KOPT-K1 (cell line): Measurements from ENCODE around the gene PCDHA1.

Experiments
- H3K27ac ChIP-seq: fragments of 200-600 bp; sonication (generic); 2 replicates; pipeline ENCODE4 v1.5.1; 2016; ENCODE audit warnings: antibody characterized with exemption, mild to moderate bottlenecking, low read depth, low read length; ENCODE audit not compliant: poor library complexity, severe bottlenecking
- H3K36me3 ChIP-seq: fragments of 200-600 bp; sonication (generic); 2 replicates; pipeline ENCODE4 v1.5.1; 2017; ENCODE audit warnings: antibody characterized with exemption, mild to moderate bottlenecking, low read length, moderate library complexity; ENCODE audit not compliant: insufficient read depth
- H3K9me3 ChIP-seq: fragments of 200-600 bp; sonication (generic); 2 replicates; pipeline ENCODE4 v1.5.1; 2017; ENCODE audit warnings: antibody characterized with exemption, low read length, mild to moderate bottlenecking; ENCODE audit not compliant: insufficient read depth, poor library complexity, severe bottlenecking

PCDHA1 gene

DNA sequence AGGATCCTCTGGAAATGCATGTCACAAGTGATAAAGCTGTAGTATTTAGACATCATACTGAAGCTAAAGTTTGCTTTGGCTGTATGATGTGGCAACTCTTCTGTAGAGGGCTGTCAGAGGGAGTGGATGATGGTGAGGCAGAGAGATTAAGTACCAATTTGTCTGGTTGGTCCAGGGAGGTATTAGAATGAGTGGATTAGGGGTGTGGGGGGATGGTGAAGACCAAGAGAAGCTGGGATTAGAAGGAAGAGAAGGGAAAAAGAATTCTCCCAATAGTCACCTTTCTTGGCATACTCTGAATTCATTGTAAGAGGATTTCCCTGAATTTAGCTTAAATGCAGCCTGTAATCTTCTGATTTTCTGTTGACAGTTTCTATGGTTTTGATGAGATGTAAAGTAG, 183.9 kb downstream of the PCDHA1 start:
- Histone ChIP-seq H3K9me3 (no peaks in the 10 kb centered on the region), H3K27ac (no peak overlapping the region), H3K36me3 (no peaks in the 10 kb centered on the region)

- no peak overlapping the region for H3K27ac ChIP-seq
- no peaks in the 10 kb centered on the region for H3K9me3 ChIP-seq
Observed at GRCh38 chr5:140973550-140973949, 187.6 kb downstream of the PCDHA1 start.

GRCh38 chr5:140977003-140977402, 191.1 kb downstream of the PCDHA1 start:
- H3K36me3 ChIP-seq, result no peaks in the 10 kb centered on the region
- no peak overlapping the region for H3K27ac ChIP-seq
- H3K9me3 ChIP-seq, result no peaks in the 10 kb centered on the region

More at GRCh38 chr5:140973550-140973949, 187.6 kb downstream of the PCDHA1 start:
- no peaks in the 10 kb centered on the region for H3K36me3 ChIP-seq

DNA sequence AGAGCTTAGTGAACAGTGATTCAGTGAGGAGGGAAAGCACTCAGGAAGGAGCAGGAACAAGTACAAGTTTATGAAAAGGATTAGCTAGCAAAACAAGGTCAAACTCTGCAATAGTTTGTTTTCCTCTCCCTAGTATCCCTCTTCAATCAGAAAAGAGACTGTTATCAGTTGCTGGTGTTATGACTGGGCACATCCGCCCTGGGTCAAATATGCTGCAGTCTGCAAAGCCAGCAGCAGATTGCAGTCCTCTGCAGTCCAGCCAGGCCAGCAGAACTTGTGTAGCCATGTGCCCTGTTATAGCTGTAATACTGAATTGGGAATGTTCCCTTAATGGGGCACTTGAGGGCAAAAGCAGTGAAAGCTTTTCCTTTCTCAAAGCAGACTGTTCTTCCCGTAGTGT, 192.3 kb downstream of the PCDHA1 start:
- no peaks in the 10 kb centered on the region for H3K9me3 ChIP-seq
- H3K36me3 ChIP-seq, result no peaks in the 10 kb centered on the region
- no peak overlapping the region for H3K27ac ChIP-seq

GRCh38 chr5:140978983-140979382, 193.0 kb downstream of the PCDHA1 start:
- Histone ChIP-seq H3K9me3 (no peaks in the 10 kb centered on the region), H3K27ac (no peak overlapping the region), H3K36me3 (no peaks in the 10 kb centered on the region)

- Histone ChIP-seq H3K27ac (no peak overlapping the region), H3K9me3 (no peaks in the 10 kb centered on the region), H3K36me3 (no peaks in the 10 kb centered on the region)
Observed at GRCh38 chr5:140982083-140982716, 196.3 kb downstream of the PCDHA1 start.

DNA sequence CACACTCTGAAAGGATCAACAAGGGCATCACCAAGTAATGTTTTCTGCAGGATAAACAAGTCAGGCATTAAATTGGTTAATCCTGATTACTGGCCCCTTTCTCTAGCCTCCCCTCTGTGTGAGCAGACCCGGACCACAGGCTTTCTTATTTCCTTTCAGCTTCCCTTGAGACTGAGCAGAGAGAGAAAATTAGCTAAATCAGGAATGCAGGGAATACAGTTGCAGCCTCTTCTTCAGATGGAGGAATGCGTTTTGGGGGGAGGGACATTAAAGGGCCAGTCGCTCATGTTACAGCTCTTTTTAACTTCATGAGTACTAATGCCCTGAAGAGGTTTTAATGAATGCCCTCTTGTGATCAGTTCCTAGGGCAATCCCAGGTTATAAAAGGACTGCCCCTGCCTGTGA, 200.2 kb downstream of the PCDHA1 start:
- H3K27ac ChIP-seq, result no peak overlapping the region

DNA sequence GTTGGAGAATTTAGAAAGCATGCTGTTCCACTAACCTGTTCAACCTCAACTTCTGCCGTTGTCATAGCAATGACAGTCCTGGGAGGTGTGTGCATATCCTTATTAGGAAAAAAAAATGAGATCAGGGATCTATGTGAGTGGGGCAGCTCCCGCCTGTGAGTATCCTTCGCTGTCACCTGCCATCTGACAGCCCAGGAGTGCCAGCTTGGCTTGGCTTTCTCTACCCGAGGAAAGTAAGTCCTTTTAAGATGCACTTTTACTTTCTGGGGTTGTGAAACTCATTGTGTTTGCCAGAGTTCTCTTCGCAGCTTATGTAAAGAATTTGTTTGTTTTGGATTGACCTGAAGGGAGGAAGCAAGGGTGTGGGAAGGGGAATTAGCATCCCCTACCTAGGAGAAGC, 202.2 kb downstream of the PCDHA1 start:
- Histone ChIP-seq H3K9me3 (no peaks in the 10 kb centered on the region), H3K27ac (no peak overlapping the region), H3K36me3 (no peaks in the 10 kb centered on the region)

More for the DNA sequence above, 200.2 kb downstream of the PCDHA1 start:
- Histone ChIP-seq H3K9me3 (no peaks in the 10 kb centered on the region), H3K36me3 (no peaks in the 10 kb centered on the region)

DNA sequence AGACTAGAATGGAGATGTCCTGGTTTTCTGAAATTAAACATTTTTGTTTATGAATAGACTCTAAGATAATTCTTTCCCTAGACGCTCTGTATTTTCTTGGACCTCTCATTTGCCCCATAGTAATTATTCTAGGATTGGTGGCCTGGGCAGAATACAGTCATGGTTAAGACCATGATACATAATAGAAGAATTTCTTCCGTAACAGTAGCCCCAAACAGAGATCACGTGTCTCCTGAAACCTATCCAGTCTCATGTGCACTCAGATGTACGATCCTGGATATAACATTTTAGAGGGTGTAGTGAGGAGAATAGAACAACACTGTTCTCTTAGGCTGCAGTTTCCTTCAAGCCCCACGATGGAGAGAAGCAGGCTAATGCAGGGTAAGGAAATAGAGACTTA, 202.7 kb downstream of the PCDHA1 start:
- Histone ChIP-seq H3K27ac (no peak overlapping the region), H3K36me3 (no peaks in the 10 kb centered on the region), H3K9me3 (no peaks in the 10 kb centered on the region)

- Histone ChIP-seq H3K36me3 (no peaks in the 10 kb centered on the region), H3K27ac (no peak overlapping the region), H3K9me3 (no peaks in the 10 kb centered on the region)
Observed at GRCh38 chr5:140989254-140990020, 203.5 kb downstream of the PCDHA1 start.

DNA sequence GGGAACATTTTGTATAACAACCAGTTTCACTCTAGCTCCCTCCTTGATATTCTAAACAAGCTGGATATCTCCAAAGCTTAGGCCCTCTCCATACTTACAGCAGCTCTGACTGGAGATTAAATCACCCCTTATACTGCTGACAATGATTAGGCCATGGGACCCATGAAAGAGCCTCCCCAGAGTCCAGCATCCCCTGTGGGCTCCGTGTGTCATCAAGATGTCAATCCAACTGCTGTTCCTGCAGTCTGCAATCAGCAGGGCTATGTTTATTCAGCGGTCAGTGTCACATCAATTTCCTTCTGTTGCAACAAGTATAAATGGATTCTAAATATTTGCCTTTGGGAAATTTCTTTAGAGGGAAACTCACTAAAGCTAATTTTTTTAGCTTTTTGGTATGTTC, 206.9 kb downstream of the PCDHA1 start:
- Histone ChIP-seq H3K27ac (no peak overlapping the region), H3K36me3 (no peaks in the 10 kb centered on the region), H3K9me3 (no peaks in the 10 kb centered on the region)

GRCh38 chr5:140996060-140996459, 210.1 kb downstream of the PCDHA1 start:
- H3K9me3 ChIP-seq, result no peaks in the 10 kb centered on the region
- H3K27ac ChIP-seq, result no peak overlapping the region
- H3K36me3 ChIP-seq, result no peaks in the 10 kb centered on the region

- no peak overlapping the region for H3K27ac ChIP-seq
- H3K36me3 ChIP-seq, result no peaks in the 10 kb centered on the region
- no peaks in the 10 kb centered on the region for H3K9me3 ChIP-seq
Observed at GRCh38 chr5:140998921-140999410, 213.0 kb downstream of the PCDHA1 start.

GRCh38 chr5:141001446-141001843, 215.5 kb downstream of the PCDHA1 start:
- H3K27ac ChIP-seq, result no peak overlapping the region
- no peaks in the 10 kb centered on the region for H3K9me3 ChIP-seq
- H3K36me3 ChIP-seq, result no peaks in the 10 kb centered on the region

DNA sequence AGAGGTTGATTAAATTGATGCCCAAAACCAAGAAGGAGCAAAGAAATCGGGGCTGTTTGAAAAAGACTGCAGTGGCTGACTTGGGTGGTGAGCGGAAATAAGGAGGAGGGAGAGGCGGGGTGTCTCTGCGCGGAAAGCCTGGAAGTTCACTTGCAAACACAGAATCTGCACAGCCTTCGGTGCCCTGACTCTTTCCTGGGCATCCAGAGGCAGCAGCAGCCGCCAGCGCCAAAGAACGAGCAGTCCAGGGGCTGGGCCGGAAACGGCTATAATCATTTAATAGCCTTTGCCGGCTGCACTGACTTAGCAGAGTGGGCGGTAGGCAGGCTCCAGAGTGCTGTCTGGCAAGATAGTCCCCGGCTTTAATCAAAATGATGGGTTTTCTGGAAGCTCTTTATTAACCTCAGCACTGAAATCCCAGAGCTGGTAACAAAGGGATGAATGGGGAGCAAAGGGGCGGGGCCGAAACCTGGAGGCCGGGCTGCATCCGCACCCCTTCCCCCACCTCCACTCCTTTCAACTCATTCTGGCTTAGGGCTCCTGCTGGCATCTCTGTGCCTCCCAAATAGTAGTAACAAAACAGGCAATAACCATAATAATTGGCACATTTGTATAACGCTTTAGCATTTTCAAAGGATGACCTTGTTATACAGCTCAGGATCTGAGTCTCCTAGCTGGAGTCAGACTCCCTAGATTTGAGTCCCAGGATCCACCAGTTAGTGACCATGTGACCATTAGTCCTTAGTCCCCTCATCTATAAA, 216.1 kb downstream of the PCDHA1 start:
- no peak overlapping the region for H3K27ac ChIP-seq
- H3K36me3 ChIP-seq, result no peaks in the 10 kb centered on the region
- H3K9me3 ChIP-seq, result no peaks in the 10 kb centered on the region
